Endothelial cell of umbilical vein (primary cell): Measurements from ENCODE around the gene FBXL19. TPM values are rescaled to one million over a fixed set of nuclear protein-coding genes. Genes with fewer than 3 reads are reported as not detected.

Experiments
- BruUV-seq: library from RNA; stranded (reverse); fragments of 400-500 nt; replicated peaks from 2 replicates; lab custom pipeline; 2021; lab: Mats Ljungman, UMichigan
- CTCF ChIA-PET: fragments of 300-600, 350-600 bp; sonication (Branson Sonifier 250); formaldehyde crosslinking; loops from one replicate; lab custom pipeline; 2021; ENCODE audit warnings: antibody characterized with exemption, inconsistent platforms; lab: Charles Lee
- POLR2A ChIA-PET: fragments of 300-600, 350-600 bp; sonication (Branson Sonifier 250); formaldehyde crosslinking; loops from one replicate; lab custom pipeline; 2021; ENCODE audit warnings: antibody characterized with exemption, inconsistent platforms; lab: Charles Lee
- DNase-seq: peaks from one replicate; pipeline ENCODE4 v3.0.0-alpha.2; 2011; ENCODE audit warnings: low read depth, low spot score
- FAIRE-seq: peaks from 2 replicates; lab custom pipeline; 2011; peaks lifted over from hg19 to GRCh38; lab: Jason Lieb, UNC
- H2AFZ ChIP-seq: 2 replicates; pipeline ENCODE4 v1.6.0; 2012; ENCODE audit warnings: low read depth, low read length, control low read depth, inconsistent platforms
- H3K27ac ChIP-seq: 2 replicates; pipeline ENCODE4 v1.5.1; 2011; ENCODE audit warnings: low read depth, mild to moderate bottlenecking, control low read depth, low read length, moderate library complexity; ENCODE audit not compliant: insufficient read depth
- H3K27me3 ChIP-seq, 2 experiments: 2 replicates each; pipeline versions ENCODE4 v1.6.0 to v1.6.1; 2011; ENCODE audit warnings: low read length in 2 of 2, mixed read lengths in 1 of 2; ENCODE audit not compliant: control insufficient read depth in 2 of 2, insufficient read depth in 2 of 2
- H3K36me3 ChIP-seq, 2 experiments: 2 replicates in 1 of 2; 3 replicates in 1 of 2; pipeline ENCODE4 v1.5.1; 2011; ENCODE audit warnings: low read length in 2 of 2, mild to moderate bottlenecking in 1 of 2, moderate library complexity in 1 of 2; ENCODE audit not compliant: control insufficient read depth in 2 of 2, insufficient read depth in 2 of 2; ENCODE audit errors: extremely low read depth in 1 of 2
- H3K4me1 ChIP-seq: 3 replicates; pipeline ENCODE4 v1.5.1; 2011; ENCODE audit warnings: mild to moderate bottlenecking, low read length; ENCODE audit not compliant: control insufficient read depth, insufficient read depth; ENCODE audit errors: extremely low read depth
- H3K4me2 ChIP-seq: 2 replicates; pipeline ENCODE4 v1.6.1; 2011; ENCODE audit warnings: low read length, control low read depth, mixed read lengths; ENCODE audit not compliant: insufficient read depth
- H3K4me3 ChIP-seq, 3 experiments: fragments of 200-600 bp in 1 of 3; sonication (generic), shearing (Covaris generic) in 1 of 3; replicated peaks in 1 of 3; 2 replicates each; pipeline ENCODE4 v1.5.1; 2011 to 2016; ENCODE audit warnings: control low read depth in 3 of 3, low read length in 3 of 3, mild to moderate bottlenecking in 2 of 3, inconsistent platforms in 1 of 3, low read depth in 1 of 3, moderate library complexity in 1 of 3; ENCODE audit not compliant: insufficient read depth in 1 of 3
- H3K79me2 ChIP-seq: 2 replicates; pipeline ENCODE4 v1.6.0; 2012; ENCODE audit warnings: low read length, inconsistent platforms; ENCODE audit not compliant: control insufficient read depth, insufficient read depth
- H3K9ac ChIP-seq: replicated peaks from 2 replicates; pipeline ENCODE3; 2011; ENCODE audit warnings: low read length, control low read depth; ENCODE audit not compliant: insufficient read depth; ENCODE audit errors: extremely low read depth
- H3K9me1 ChIP-seq: replicated peaks from 3 replicates; pipeline ENCODE4 v1.6.0; 2011; ENCODE audit warnings: mild to moderate bottlenecking, low read length; ENCODE audit not compliant: control insufficient read depth, insufficient read depth; ENCODE audit errors: extremely low read depth
- H3K9me3 ChIP-seq: replicated peaks from 2 replicates; pipeline ENCODE4 v1.5.1; 2012; ENCODE audit warnings: low read length, inconsistent platforms; ENCODE audit not compliant: control insufficient read depth, insufficient read depth
- H4K20me1 ChIP-seq: replicated peaks from 2 replicates; pipeline ENCODE3; 2011; ENCODE audit warnings: mild to moderate bottlenecking, low read length; ENCODE audit not compliant: control insufficient read depth, insufficient read depth; ENCODE audit errors: extremely low read depth
- CTCF ChIP-seq, 2 donors: IDR thresholded peaks; 1 replicate in 1 of 2; 2 replicates in 1 of 2; pipeline ENCODE4 v1.5.1; 2011; ENCODE audit warnings: low read length in 2 of 2, mild to moderate bottlenecking in 2 of 2, moderate library complexity in 2 of 2, control low read depth in 1 of 2, inconsistent platforms in 1 of 2, low read depth in 1 of 2; ENCODE audit not compliant: insufficient read depth in 1 of 2; ENCODE audit errors: extremely low read depth in 1 of 2
- EZH2 ChIP-seq: IDR thresholded peaks from 2 replicates; pipeline ENCODE4 v1.6.1; 2012; ENCODE audit warnings: borderline replicate concordance, low read depth, mild to moderate bottlenecking, moderate library complexity, low read length, inconsistent platforms; ENCODE audit not compliant: severe bottlenecking
- FOS ChIP-seq: IDR thresholded peaks from 2 replicates; pipeline ENCODE4 v1.6.1; 2011; ENCODE audit warnings: mild to moderate bottlenecking, low read length, moderate library complexity, borderline replicate concordance; ENCODE audit not compliant: insufficient read depth
- GATA2 ChIP-seq: IDR thresholded peaks from 2 replicates; pipeline ENCODE4 v1.7.0; 2011; ENCODE audit warnings: low read depth, mild to moderate bottlenecking, moderate library complexity, mixed read lengths, low read length; ENCODE audit not compliant: insufficient read length, insufficient read depth
- JUN ChIP-seq: IDR thresholded peaks from 2 replicates; pipeline ENCODE4 v1.6.1; 2011; ENCODE audit warnings: borderline replicate concordance, low read depth; ENCODE audit not compliant: insufficient read length, insufficient read depth
- MAX ChIP-seq: IDR thresholded peaks from 2 replicates; pipeline ENCODE4 v1.6.1; 2011; ENCODE audit not compliant: insufficient read depth, insufficient read length
- MYC ChIP-seq: IDR thresholded peaks from one replicate; pipeline ENCODE4 v1.6.1; 2011; ENCODE audit warnings: mild to moderate bottlenecking, low read depth, low read length
- POLR2A ChIP-seq: IDR thresholded peaks from 2 replicates; pipeline ENCODE4 v1.6.1; 2012; ENCODE audit warnings: low read depth, mild to moderate bottlenecking, control low read depth, low read length
- POLR2AphosphoS5 ChIP-seq: IDR thresholded peaks from 2 replicates; pipeline ENCODE4 v1.6.1; 2012; ENCODE audit warnings: low read depth, mild to moderate bottlenecking, control low read depth, low read length, moderate library complexity; ENCODE audit not compliant: insufficient read depth
- dilution Hi-C: fragments of 300-500 bp; cut with MboI; formaldehyde crosslinking; loops from one replicate; pipeline ENCODE4 v1.15.0; 2019; ENCODE audit warnings: low sequenced_read_pairs; ENCODE audit not compliant: extremely low pct_ligation_motif_present
- intact Hi-C: fragments of 100-400 bp; cut with micrococcal nuclease; formaldehyde crosslinking; loops from one replicate; pipeline ENCODE4 v1.10.0; 2022
- polyA plus RNA-seq, 4 experiments: library from polyadenylated mRNA; depleted of rRNA in 3 of 4; stranded (reverse) in 3 of 4; unstranded in 1 of 4; fragments of >200 nt; gene quantifications; 2 replicates each; pipeline versions ENCODE4 v1.2.1 to v1.2.3, GENCODE V29; 2011 to 2012; ENCODE audit warnings: missing spikeins in 1 of 4
- total RNA-seq: library from RNA; stranded (reverse); gene quantifications from 2 replicates; pipeline ENCODE4 v1.2.3, GENCODE V29; 2021

FBXL19 gene
- total and polyA plus RNA-seq, 2 donors (not counting 3 experiments of a cell fraction or from before 2014, with no cell fraction given) = 22.1 to 38.0 TPM

GRCh38 chr16:30928390-30928789 lies 5.0 kb downstream of the FBXL19 start:
- BruUV-seq = no TSS peak
- no peak overlapping the region for H3K27ac ChIP-seq
- H3K9me3 ChIP-seq = no peaks in the 10 kb centered on the region
- no peaks in the 10 kb centered on the region for H3K9me1 ChIP-seq
- intact Hi-C loops (no loop called here), dilution Hi-C loops (no loop called here)
- H4K20me1 ChIP-seq = no peaks in the 10 kb centered on the region
- H3K27me3 ChIP-seq = no peaks in the 10 kb centered on the region
- H3K9ac ChIP-seq = no peak overlapping the region
- FAIRE-seq (no peak), DNase-seq (no peak)
- H2AFZ ChIP-seq = no peak overlapping the region
- CTCF ChIA-PET = no interaction called here
- H3K4me1 ChIP-seq = peaks cover 2% of the 10 kb centered on the region
- POLR2A ChIA-PET = no interaction called here
- peaks cover 4 to 30% of the 10 kb centered on the region in 2 experiments for H3K36me3 ChIP-seq
- no peak for TF ChIP-seq GATA2
- TF ChIP-seq MYC = no peak
- no peak for TF ChIP-seq FOS
- no peak for TF ChIP-seq POLR2A
- TF ChIP-seq MAX = no peak
- no peak for TF ChIP-seq CTCF (IDR thresholded peaks at IDR 0.05; ENCODE audit: extremely low read depth in 1 of 2, insufficient read depth in 1 of 2, low read depth in 1 of 2, low read length in 2 of 2)
- no peak for TF ChIP-seq EZH2
- no peak for TF ChIP-seq POLR2AphosphoS5
- no peak for TF ChIP-seq JUN
- H3K4me3 ChIP-seq = no peak overlapping the region
- H3K79me2 ChIP-seq = no peaks in the 10 kb centered on the region
- no peak overlapping the region for H3K4me2 ChIP-seq
